Neural progenitor cell (in vitro differentiated cells): ENCODE measurements around the gene NIT1. TPM values are rescaled to one million over a fixed set of nuclear protein-coding genes. Genes with fewer than 3 reads are reported as not detected.

ENCODE experiments used
- DNase-seq: peaks from one replicate; pipeline ENCODE4 v3.0.0-alpha.2; 2016; ENCODE audit warnings: low spot score
- H2AFZ ChIP-seq: fragments of 200-600 bp; sonication (generic); replicated peaks from 2 replicates; pipeline ENCODE4 v1.6.1; 2016; ENCODE audit warnings: antibody characterized with exemption
- H3F3A ChIP-seq: fragments of 200-600 bp; sonication (generic); 2 replicates; pipeline ENCODE4 v1.6.1; 2016; ENCODE audit warnings: antibody characterized with exemption, low read depth
- H3K27ac ChIP-seq: fragments of 200-600 bp; sonication (generic); 2 replicates; pipeline ENCODE4 v1.5.1; 2016; ENCODE audit warnings: mild to moderate bottlenecking
- H3K27me3 ChIP-seq: fragments of 200-600 bp; sonication (generic); 2 replicates; pipeline ENCODE4 v1.6.1; 2016; ENCODE audit warnings: mild to moderate bottlenecking, moderate library complexity
- H3K36me3 ChIP-seq: fragments of 200-600 bp; sonication (generic); 2 replicates; pipeline ENCODE4 v1.5.1; 2016
- H3K4me1 ChIP-seq: fragments of 200-600 bp; sonication (generic); 2 replicates; pipeline ENCODE4 v1.6.1; 2016; ENCODE audit warnings: mixed run types
- H3K4me2 ChIP-seq: fragments of 200-600 bp; sonication (generic); 2 replicates; pipeline ENCODE4 v1.6.1; 2016
- H3K4me3 ChIP-seq: fragments of 200-600 bp; sonication (generic); 2 replicates; pipeline ENCODE4 v1.5.1; 2016
- H3K79me2 ChIP-seq: fragments of 200-600 bp; sonication (generic); 2 replicates; pipeline ENCODE4 v1.6.1; 2016; ENCODE audit warnings: low read depth
- H3K9ac ChIP-seq: fragments of 200-600 bp; sonication (generic); 2 replicates; pipeline ENCODE4 v1.6.1; 2016
- H3K9me3 ChIP-seq: fragments of 200-600 bp; sonication (generic); 2 replicates; pipeline ENCODE4 v1.5.1; 2016; ENCODE audit warnings: low read depth
- H4K20me1 ChIP-seq: fragments of 200-600 bp; sonication (generic); 2 replicates; pipeline ENCODE4 v1.6.1; 2016; ENCODE audit warnings: low read depth
- H3K27ac Mint-ChIP-seq: 3 replicates; pipeline ENCODE4 v1.8.0; 2021; ENCODE audit warnings: mixed read lengths
- H3K27me3 Mint-ChIP-seq: 2 replicates; pipeline ENCODE4 v1.8.0; 2022; ENCODE audit warnings: low read depth, mild to moderate bottlenecking, inconsistent platforms, moderate library complexity, mixed read lengths; ENCODE audit not compliant: insufficient read depth
- H3K36me3 Mint-ChIP-seq: 3 replicates; pipeline ENCODE4 v1.8.0; 2021; ENCODE audit warnings: mixed read lengths
- H3K4me1 Mint-ChIP-seq: 3 replicates; pipeline ENCODE4 v1.8.0; 2021; ENCODE audit warnings: mixed read lengths
- H3K4me3 Mint-ChIP-seq: 3 replicates; pipeline ENCODE4 v1.8.0; 2021; ENCODE audit warnings: mild to moderate bottlenecking, moderate library complexity, mixed read lengths
- H3K9me3 Mint-ChIP-seq: 3 replicates; pipeline ENCODE4 v1.8.0; 2020; ENCODE audit warnings: mixed read lengths
- EZH2 ChIP-seq: fragments of 200-600 bp; sonication (generic); IDR thresholded peaks from 2 replicates; pipeline ENCODE4 v1.6.1; 2017; ENCODE audit warnings: antibody characterized with exemption, mild to moderate bottlenecking, moderate library complexity
- EZH2phosphoT487 ChIP-seq: fragments of 200-600 bp; sonication (generic); IDR thresholded peaks from 2 replicates; pipeline ENCODE4 v1.6.1; 2017; ENCODE audit warnings: antibody characterized with exemption
- total RNA-seq: library from RNA; depleted of rRNA; stranded (reverse); fragments of >200 nt; gene quantifications from 2 replicates; pipeline ENCODE4 v1.2.3, GENCODE V29; 2015; ENCODE audit warnings: low replicate concordance
- TF ChIP-seq, protein P1 (sequence below): fragments of 200-600 bp; sonication (generic); IDR thresholded peaks from 2 replicates; pipeline ENCODE4 v1.5.1; 2017; ENCODE audit warnings: antibody characterized with exemption, mild to moderate bottlenecking

NIT1 gene
- total RNA-seq, 1 donor from 2014 or later = 39.5 TPM

DNA sequence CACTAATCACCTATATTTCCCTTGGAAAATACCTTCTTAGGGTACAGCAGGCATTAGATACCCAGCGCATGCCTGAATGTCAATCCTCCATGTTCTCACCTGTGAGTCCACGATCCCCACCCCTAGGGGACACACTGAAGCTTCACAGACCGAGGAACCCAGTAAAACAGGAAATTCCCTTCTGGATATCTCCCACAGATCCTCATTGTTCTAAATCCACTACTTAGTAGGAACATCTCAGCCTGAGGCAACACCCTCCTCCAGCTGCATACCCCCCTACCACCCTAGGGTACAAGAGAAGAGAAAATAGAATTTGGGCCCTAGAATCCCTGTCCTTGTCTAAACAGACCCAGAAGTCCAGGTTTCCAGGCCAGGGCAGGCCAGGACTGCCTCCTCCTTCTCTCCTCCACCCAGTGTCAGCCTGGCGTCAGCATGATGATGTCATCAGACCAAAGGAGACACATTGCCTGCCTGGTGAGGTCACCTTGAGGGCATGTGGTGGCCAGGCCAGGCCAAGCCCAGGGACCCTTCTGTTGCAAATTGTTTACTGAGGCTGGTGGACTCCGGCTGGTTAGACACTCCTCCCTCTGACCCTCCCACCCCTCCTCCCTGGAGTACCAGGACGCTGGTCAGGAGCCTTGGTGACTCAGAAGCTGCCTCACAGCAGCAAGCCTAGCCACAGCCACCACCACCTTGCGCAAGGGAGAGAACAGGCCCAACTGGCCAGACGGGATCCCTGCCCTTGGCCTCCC, 34.7 kb upstream of the NIT1 start:
- Histone ChIP-seq H2AFZ (no peak overlapping the region), H3F3A (no peaks in the 10 kb centered on the region), H3K9me3 (no peaks in the 10 kb centered on the region), H3K27ac (no peak overlapping the region), H3K9ac (no peak overlapping the region), H3K4me1 (peaks cover 11% of the 10 kb centered on the region), H3K79me2 (no peaks in the 10 kb centered on the region), H3K36me3 (no peaks in the 10 kb centered on the region), H3K27me3 (no peaks in the 10 kb centered on the region), H3K4me2 (no peak overlapping the region), H4K20me1 (no peaks in the 10 kb centered on the region), H3K4me3 (no peak overlapping the region)
- TF ChIP-seq EZH2phosphoT487 (no peak), EZH2 (no peak)
- TF ChIP-seq, protein P1, sequence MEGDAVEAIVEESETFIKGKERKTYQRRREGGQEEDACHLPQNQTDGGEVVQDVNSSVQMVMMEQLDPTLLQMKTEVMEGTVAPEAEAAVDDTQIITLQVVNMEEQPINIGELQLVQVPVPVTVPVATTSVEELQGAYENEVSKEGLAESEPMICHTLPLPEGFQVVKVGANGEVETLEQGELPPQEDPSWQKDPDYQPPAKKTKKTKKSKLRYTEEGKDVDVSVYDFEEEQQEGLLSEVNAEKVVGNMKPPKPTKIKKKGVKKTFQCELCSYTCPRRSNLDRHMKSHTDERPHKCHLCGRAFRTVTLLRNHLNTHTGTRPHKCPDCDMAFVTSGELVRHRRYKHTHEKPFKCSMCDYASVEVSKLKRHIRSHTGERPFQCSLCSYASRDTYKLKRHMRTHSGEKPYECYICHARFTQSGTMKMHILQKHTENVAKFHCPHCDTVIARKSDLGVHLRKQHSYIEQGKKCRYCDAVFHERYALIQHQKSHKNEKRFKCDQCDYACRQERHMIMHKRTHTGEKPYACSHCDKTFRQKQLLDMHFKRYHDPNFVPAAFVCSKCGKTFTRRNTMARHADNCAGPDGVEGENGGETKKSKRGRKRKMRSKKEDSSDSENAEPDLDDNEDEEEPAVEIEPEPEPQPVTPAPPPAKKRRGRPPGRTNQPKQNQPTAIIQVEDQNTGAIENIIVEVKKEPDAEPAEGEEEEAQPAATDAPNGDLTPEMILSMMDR = no peak
- H3K27me3 Mint-ChIP-seq = peaks cover 14% of the 10 kb centered on the region
- peak overlapping the region; percentile 18 for H3K4me3 Mint-ChIP-seq
- no peak for DNase-seq
- H3K9me3 Mint-ChIP-seq = peaks cover 3% of the 10 kb centered on the region
- peaks cover 21% of the 10 kb centered on the region for H3K4me1 Mint-ChIP-seq
- H3K27ac Mint-ChIP-seq = peak overlapping the region; percentile 69
- H3K36me3 Mint-ChIP-seq = no peaks in the 10 kb centered on the region

DNA sequence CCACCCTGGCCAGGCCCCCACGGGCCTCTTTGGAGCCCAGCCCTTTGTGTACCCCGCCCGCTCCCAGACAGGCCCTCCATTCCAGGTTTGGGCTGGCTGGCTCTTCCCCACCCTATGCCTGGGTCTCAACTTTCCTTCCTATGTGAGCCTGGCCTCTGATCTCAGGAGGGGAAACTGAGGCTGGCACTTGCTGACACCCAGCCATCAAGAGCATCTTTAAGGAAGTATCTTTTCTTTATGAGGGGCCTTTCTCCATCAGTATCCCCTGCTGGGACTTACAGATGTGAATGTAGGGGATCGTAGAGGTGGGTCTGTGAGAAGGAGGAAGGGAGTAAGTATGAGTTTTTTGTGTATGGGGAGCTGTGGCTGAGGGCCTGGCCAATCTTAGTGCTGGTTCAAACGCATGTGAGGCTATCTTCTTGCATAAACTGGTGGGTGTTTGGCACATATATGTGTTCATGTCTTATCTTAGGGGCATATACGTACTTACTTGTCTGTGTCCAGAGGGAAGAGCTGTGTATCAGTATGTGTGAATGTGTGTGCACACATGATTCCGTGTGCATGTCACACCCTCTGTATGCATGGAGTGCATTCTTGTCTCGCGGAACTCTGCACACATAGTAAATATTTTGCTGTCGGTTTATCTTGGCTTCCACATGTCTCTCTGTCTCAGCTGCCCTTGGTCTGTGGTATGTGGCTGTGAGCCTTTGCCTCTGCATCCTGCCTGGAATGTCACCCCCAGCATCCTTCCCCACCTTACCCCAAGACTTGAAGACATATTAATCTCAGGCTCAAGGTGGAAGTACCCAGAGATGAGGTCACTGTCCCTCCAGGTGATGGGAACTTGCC, 33.9 kb upstream of the NIT1 start:
- Histone ChIP-seq H3K27ac (no peak overlapping the region), H3K9me3 (no peaks in the 10 kb centered on the region), H3F3A (no peaks in the 10 kb centered on the region), H2AFZ (no peak overlapping the region), H3K9ac (no peak overlapping the region), H3K4me1 (peaks cover 11% of the 10 kb centered on the region), H3K4me3 (no peak overlapping the region), H4K20me1 (no peaks in the 10 kb centered on the region), H3K4me2 (no peak overlapping the region), H3K36me3 (no peaks in the 10 kb centered on the region), H3K27me3 (no peaks in the 10 kb centered on the region), H3K79me2 (no peaks in the 10 kb centered on the region)
- peaks cover 21% of the 10 kb centered on the region for H3K4me1 Mint-ChIP-seq
- DNase-seq = no peak
- no peaks in the 10 kb centered on the region for H3K36me3 Mint-ChIP-seq
- H3K9me3 Mint-ChIP-seq = peaks cover 2% of the 10 kb centered on the region
- H3K4me3 Mint-ChIP-seq = no peak overlapping the region
- peaks cover 14% of the 10 kb centered on the region for H3K27me3 Mint-ChIP-seq
- no peak for TF ChIP-seq EZH2phosphoT487
- TF ChIP-seq EZH2 = no peak
- TF ChIP-seq, protein P1 = no peak
- H3K27ac Mint-ChIP-seq = no peak overlapping the region

DNA sequence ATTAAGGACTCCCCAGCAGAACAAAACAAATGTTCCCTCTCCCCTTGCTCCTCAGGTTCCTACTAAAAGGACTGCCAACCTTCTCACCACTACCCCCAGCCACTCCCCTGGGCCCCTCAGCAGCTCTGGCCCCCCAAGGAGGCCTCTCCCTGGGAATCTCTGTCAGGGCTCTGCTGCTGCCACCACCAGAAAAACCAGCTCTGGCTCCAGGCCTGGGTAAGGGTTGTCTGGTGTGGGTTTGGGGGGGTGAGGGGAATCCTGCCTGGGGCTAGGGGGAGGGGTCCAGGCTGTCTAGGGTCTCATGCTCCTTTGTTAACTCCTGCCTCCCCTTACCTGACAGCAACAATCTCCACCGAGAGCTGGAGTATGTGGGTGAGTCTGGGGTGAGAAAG, 33.3 kb upstream of the NIT1 start:
- Histone ChIP-seq H3K27ac (no peak overlapping the region), H3K4me3 (no peak overlapping the region), H3K79me2 (no peaks in the 10 kb centered on the region), H2AFZ (no peak overlapping the region), H3K4me2 (no peak overlapping the region), H3K9ac (no peak overlapping the region), H3F3A (no peaks in the 10 kb centered on the region), H3K36me3 (no peaks in the 10 kb centered on the region), H3K27me3 (no peaks in the 10 kb centered on the region), H3K9me3 (no peaks in the 10 kb centered on the region), H3K4me1 (peaks cover 11% of the 10 kb centered on the region), H4K20me1 (no peaks in the 10 kb centered on the region)
- Mint-ChIP-seq H3K4me1 (peaks cover 21% of the 10 kb centered on the region), H3K4me3 (no peak overlapping the region), H3K27ac (no peak overlapping the region), H3K27me3 (peaks cover 13% of the 10 kb centered on the region), H3K9me3 (no peaks in the 10 kb centered on the region), H3K36me3 (no peaks in the 10 kb centered on the region)
- no peak for DNase-seq
- no peak for TF ChIP-seq EZH2phosphoT487
- TF ChIP-seq, protein P1 = no peak
- no peak for TF ChIP-seq EZH2
